GM19397 (cell line): ENCODE results near the gene SFTPA1.
"Not testable (repeated sequence)": the region's sequence is repeated elsewhere in the genome, so short reads cannot be mapped to it uniquely, and the experiment has no call there.

Experiments used
- ATAC-seq: cut with Tn5 transposase; IDR thresholded peaks from one replicate; pipeline ENCODE4 v1.9.1; 2021; ENCODE audit warnings: mild to moderate bottlenecking, moderate library complexity; ENCODE audit not compliant: unreplicated experiment

The SFTPA1 gene

DNA sequence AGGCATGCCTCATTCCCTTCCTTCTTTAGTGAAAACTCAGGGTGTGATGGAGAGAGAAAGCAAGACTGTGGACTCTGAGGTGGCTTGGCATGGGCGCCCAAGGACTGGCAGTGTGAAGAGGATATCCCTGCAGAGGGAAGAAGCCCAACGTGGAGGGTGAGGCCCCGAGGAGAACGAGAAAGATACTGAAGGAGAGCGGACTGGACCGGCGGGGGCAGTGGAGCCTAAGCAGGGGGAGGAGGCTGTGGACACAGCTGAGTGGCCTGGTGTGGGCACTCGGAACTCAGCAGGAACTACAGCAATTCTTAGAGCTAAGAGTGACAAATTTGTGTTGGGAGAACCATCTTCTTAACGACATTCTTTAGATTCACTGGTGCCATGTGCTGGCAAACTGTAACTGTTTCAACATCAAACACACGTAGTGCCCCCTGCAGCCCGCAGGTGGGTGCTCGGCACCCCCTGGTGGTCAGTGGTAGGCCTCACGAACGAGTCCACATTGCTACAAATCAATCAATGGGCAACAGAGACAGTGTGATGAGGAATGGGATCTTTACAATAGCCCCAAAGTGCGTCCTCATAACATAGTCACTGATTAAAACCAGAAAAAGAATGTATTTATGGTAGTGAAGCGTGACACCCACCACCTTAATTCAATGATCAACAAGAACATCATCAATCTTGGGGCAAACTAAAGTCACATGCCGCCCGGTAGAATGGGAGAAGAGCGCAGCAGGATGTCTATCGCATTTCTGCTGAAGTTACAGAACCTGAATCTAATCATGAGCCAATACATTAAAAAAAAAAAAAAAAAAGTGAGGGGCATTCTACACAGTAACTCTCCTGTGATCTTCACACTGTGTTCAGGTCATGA lies 2.0 kb upstream of the SFTPA1 start:
- ATAC-seq = no peak

DNA sequence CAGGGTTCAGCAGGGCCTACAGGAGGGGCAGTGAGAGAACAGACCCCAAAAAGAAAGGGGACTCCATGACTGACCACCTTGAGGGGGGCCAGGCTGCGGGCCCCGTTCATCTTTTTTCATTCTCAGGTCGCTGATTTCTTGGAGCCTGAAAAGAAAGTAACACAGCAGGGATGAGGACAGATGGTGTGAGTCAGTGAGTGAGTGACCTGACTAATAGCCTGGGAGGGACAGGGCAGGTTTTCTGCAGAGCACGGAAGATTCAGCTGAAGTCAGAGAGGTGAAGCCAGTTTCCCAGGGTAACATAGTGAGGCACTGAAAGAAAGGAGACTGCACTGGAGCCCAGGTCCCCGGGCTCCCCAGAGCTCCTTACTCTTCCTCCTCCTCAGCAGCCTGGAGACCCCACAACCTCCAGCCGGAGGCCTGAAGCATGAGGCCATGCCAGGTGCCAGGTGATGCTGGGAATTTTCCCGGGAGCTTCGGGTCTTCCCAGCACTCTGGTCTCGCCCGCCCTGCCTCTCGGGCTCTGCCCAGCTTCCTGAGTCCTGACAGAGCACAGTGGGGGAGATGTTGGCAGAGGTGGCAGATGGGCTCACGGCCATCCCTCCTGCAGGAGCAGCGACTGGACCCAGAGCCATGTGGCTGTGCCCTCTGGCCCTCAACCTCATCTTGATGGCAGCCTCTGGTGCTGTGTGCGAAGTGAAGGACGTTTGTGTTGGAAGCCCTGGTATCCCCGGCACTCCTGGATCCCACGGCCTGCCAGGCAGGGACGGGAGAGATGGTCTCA lies 646 bp downstream of the SFTPA1 start:
- not testable (repeated sequence) for ATAC-seq

DNA sequence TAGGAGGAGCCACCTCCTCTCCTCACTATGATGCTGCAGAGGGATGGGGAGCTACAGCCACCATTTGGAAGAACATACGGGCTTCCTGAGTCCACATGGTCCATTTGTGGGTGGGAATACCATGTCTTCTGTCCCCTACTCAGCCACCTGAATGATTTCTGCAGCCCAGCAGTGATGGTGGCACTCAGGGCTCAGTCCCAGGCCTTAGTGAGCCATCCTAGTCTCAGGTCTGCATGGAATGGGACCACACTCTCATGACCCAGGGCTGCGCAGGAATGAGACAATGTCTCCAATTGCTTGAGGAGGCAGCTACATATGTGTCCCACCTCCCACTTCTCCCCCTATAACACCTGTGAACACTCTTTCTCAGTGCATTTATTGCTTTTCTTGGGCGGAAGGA lies 4.8 kb downstream of the SFTPA1 start:
- ATAC-seq = no peak

DNA sequence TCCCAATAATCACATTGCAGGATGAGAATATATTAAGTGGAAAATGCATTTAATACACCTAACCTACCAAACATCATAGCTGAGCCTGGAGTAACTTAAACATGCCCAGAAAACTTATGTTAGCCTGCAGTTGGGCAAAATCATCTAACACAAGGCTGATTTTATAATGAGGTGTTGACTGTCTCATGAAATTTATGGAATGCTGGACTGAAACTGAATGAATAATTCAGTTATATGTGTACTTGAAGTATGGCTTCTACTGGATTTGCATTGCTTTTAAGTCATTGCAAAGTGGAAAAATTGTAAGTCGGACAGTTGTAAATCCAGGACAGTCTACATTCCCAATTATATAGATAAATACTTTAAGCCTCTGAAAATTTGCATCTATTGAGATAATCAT lies 5.4 kb downstream of the SFTPA1 start:
- no peak for ATAC-seq

DNA sequence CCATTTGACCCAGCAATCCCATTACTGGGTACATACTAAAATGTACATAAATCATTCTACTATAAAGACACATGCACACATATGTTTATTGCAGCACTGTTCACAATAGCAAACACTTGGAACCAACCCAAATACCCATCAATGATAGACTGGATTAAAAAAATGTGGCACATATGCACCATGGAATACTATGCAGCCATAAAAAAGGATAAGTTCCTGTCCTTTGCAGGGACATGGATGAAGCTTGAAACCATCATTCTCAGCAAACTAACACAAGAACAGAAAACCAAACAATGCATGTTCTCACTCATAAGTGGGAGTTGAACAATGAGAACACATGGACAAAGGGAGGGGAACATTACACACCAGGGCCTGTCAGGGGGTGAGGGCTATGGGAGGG lies 12.9 kb downstream of the SFTPA1 start:
- not testable (repeated sequence) for ATAC-seq

DNA sequence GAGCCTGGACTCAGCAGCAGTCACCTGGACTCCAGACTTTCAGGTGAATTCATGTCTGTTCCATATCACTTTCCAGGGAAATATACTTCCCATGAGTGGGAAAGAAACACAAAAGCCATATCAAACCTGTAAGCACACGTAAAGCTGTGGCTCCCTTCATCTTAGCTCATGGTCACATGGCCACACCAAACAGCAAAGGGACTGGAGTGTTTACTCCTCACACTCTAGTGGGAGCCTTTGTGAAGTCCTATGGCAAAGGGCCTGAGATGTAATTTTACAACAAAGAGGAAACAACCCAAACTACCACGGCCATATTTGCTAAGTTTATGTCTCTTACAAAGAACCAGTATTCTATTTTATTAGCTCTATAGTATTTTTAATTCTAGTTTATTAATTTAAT lies 16.3 kb downstream of the SFTPA1 start:
- ATAC-seq = no peak

DNA sequence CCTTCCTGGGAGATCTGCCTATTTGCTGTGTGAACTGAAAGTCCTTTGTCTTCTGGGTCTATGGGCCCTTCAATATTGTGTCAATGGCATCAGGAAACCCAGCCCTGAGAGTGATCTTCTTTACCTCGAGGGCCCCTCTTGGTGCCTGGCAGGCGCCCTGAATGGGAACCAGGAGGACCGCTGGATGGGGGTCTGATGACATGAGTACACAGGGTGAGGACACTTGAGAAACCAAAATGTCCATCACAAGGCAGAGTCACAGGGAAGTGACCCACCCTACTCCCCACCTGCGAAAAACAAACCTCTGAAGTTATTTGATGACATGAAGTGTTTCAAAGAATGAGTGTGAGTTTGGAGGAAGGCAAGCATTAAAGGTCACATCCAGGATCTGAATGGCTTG lies 17.3 kb downstream of the SFTPA1 start:
- ATAC-seq = no peak

DNA sequence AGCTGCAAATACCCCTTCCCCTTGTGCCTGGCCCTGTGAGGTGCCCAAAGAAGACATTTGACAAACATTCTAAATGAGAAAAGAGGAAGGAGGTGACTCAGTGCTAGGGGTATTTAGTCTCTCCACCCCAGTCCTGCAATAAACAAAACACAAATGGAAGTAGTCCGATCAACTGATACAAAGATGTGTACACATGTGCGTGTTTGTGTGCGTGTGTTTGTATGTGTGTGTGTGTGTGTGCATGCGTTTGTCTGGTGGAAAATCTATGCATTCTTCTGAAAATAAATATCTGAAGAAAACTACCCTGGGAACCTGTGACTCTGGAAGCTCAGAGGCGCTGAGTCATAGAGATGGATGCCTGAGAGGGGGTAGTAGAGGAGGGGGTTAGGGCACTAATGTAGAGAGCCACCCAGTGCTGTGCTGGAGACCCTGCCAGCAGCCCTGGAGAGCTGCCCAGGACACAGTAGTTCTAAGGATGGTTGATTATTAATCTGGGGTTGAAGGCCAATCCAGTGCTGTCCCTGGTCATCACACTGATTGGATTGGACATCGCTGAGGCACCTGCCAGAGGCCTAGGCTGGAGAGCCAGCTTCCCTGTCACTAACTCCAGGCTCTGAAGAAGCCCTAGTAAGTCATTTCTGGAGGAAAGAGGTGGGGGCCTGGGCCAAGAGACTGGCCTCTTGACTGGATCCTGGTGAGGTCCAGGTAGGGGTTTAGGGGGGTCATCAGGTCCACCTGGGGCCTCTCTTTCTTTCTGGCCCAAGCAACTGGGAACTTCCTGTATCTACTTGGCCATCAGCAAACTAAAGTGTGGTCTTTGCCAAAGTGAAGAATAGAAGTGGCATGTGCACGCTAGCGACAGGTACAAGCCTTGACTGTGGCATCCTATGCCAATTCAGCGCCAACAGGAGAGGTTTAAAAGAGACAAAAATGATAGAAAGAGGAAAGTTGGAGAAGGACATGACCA lies 18.5 kb downstream of the SFTPA1 start:
- ATAC-seq = no peak

DNA sequence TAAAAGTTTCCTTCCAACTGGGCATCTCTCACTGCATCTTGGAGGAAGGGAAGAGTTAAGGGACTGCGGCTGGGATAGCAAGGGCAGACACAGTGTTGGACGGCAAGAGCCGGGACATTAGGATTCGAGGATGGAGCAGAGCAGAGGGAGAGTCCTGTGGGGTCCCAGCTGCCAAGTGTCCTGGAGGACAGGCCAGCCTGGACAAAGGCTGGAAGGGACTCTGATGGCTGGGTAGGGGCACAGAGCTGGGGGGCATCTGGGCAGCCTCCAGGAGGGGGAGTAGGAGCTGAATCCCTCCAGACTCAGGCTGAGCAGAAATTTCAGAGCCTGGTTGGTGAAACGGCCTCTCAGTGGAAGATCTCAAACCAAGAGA lies 19.2 kb downstream of the SFTPA1 start:
- ATAC-seq = no peak

DNA sequence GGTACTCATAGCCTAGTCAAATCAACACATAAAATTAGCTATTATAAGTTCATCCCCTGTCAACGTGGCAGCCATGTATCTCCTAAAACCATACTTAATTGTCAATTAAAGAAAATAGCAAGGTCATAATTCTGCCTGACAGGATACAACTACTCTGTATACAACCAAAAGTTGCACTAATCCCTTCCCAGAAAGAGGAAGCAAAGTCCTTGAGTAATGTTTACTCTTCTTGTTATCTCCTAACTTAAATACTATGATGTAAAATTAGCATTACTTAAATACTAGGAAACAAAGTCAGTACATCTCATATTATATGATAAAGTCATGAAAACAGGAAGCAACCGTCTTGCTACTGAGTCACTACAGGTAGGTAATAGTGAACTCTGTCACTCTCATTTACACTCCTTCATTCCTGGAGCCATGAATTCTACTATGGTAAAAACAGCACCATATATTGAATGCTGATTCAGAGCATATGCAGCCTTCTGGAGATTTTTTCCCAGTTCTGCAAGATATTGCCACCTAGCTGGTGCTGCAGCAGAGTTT lies 26.0 kb downstream of the SFTPA1 start:
- not testable (repeated sequence) for ATAC-seq

DNA sequence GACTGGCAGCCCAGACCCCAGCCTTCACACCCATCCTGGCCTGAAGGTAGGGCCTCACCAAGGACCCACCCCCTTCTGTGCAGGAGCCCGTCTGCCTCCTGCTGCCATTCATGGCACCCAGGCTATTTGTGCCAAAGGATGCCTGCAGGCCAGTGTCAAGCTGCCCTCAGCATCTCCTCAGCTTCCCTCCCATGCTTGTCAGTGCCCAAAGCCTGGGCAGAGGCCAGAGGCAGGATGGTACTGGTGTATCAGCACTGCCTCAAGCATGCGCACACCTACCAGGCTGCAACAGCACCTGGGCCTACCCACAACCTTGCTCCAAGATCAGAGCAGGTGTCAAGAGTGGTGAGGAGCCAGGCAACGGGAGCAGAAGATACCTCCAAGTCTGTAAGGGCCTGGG lies 27.6 kb downstream of the SFTPA1 start:
- no peak for ATAC-seq

DNA sequence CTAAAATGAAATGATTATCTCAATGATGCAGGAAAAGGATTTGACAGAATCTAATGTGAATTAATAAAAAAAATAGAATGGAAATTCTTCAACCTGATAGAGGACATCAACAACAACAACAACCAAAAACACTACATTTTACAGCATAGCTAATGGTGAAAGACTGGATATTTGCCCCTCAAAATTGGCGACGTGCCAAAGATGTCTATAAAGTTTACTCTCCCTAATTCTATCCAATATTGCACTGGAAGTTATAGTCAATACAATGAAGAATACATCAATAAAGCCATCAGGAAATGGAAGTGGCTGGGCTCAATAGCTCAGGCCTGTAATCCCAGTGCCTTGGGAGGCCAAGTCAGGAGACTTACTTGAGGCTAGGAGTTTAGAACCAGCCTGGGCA lies 42.0 kb downstream of the SFTPA1 start:
- not testable (repeated sequence) for ATAC-seq

DNA sequence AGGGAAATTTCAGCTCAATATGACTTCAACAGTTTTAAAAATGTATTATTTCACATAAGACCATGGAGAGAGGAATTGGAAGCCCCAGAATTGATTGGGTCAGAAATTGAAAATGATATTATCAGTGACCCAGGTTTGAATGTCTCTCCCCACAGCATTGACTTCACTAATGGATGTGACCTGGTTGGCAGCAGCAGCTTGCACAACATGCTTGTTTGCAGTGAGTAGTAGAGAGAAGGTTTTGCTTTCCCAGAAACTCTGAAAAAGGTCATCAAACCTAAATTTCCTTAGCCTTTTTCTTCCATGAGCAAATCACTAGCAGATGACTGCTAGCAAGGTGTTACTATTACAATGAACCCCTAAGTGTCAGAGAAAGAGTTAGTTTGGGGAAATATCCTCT lies 52.5 kb downstream of the SFTPA1 start:
- not testable (repeated sequence) for ATAC-seq

DNA sequence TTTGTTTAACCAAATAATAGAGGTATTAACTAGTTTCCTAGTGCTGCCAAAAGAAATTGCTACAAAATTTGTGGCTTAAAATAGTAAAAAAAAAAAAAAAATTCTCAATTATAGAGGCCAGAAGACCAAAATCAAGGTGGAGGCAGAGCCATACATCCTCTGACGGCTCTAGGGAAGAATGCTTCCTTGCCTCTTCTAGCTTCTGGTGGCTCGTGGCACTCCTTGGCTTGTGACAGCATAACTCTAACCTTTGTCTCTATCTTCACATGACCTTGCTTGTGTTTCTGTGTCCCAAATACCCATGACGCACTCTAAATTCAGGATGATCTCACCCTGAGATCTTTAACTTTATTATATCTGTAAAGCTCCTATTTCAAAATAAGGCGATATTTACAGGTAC lies 53.9 kb downstream of the SFTPA1 start:
- ATAC-seq = not testable (repeated sequence)
